ENCODE measurements around the gene GRID2. TPM values are rescaled to one million over a fixed set of nuclear protein-coding genes. Genes with fewer than 3 reads are reported as not detected.

Gene GRID2
- total and polyA plus RNA-seq, 9 of the 15 experiments (the other 6 are each of a cell fraction or from before 2014, with no cell fraction given), result 0.04 TPM; not detected in 7

DNA sequence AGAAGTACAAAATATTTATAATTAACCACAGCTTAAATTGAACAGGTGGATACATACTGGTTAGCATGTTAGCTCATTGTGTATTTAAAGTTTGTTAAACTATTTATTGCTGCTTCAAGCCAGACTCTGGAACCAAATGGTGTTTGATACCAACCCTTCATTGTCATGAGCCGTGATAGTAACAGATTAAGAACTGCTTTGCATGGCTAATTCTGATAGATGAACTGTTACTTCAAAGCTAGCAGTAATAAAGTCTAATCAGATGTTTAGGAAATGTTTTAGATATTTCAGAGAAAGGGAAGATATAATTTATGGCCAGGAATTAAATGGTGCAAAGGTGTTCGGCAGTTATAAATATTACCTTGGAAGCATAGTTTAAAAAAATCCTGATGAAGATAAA lies 848.7 kb downstream of the GRID2 start:
- intact Hi-C loops (cut with micrococcal nuclease), result no loop called here
- Histone ChIP-seq H3K9me1 (ENCODE audit: control insufficient read depth, insufficient read depth, low read length) (no peaks in the 10 kb centered on the region), H3K36me3 (ENCODE audit: control insufficient read depth, insufficient read depth, low read length) (no peaks in the 10 kb centered on the region), H3K4me3 (no peak overlapping the region), H3K79me2 (ENCODE audit: control insufficient read depth, insufficient read depth, low read length) (no peaks in the 10 kb centered on the region), H3K27me3 (ENCODE audit: control insufficient read depth in 2 of 2, insufficient read depth in 2 of 2, low read length in 2 of 2) (no peaks in the 10 kb centered on the region), H3K27ac (ENCODE audit: extremely low read depth, low read depth, low read length) (no peak overlapping the region), H3K9ac (ENCODE audit: insufficient read depth in 1 of 2, low read depth in 2 of 2, low read length in 2 of 2) (no peak overlapping the region), H3K9me3 (replicated peaks; ENCODE audit: control insufficient read depth, insufficient read depth, low read depth, low read length) (no peaks in the 10 kb centered on the region), H3K4me2 (ENCODE audit: insufficient read depth, low read length) (no peak overlapping the region), H3K4me1 (replicated peaks in 1 of 2; ENCODE audit: control insufficient read depth in 2 of 2, insufficient read depth in 2 of 2, low read length in 2 of 2) (no peaks in the 10 kb centered on the region), H4K20me1 (replicated peaks; ENCODE audit: control insufficient read depth, insufficient read depth, low read length) (no peaks in the 10 kb centered on the region), H2AFZ (ENCODE audit: low read depth, low read length) (no peak overlapping the region)
- 3% methylated on average over 2 of the region's 2 CpGs for WGBS (ENCODE audit: insufficient coverage, low coverage, missing lambda C conversion rate)
- DNase-seq (ENCODE audit: extremely low read depth in 1 of 4, low spot score in 3 of 4) (no peak), FAIRE-seq (no peak), ATAC-seq (no peak)
- no TSS peak for BruUV-seq (replicated peaks)
- CTCF ChIA-PET (ENCODE audit: low intra/inter-chr PET ratio), result no interaction called here
- POLR2A ChIA-PET, result no interaction called here
- no peak for TF ChIP-seq STAG1 (CRISPR knock-in tag; IDR thresholded peaks at IDR 0.05; ENCODE audit: borderline replicate concordance)
- in situ Hi-C loops (cut with MboI), result no loop called here

DNA sequence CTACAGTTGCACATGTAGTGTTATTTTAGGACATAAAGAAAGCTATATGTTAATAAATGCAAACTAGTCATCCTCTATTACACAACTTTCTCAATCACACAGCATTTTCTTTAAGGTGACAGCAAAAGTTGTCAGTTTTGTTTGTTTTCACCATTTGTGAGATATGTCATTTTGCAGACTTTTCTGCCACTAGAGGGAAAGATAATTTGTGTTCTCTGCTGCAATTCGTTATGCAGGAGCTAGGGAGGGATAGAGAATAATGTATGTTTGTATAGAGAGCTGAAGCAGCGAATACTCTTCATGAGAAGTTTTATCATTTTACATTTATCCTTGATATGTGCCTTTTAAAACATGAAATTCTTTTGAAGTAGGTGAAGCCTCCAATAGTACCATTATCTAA lies 854.2 kb downstream of the GRID2 start:
- WGBS (ENCODE audit: insufficient coverage, low coverage, missing lambda C conversion rate), result 4% methylated on average over 2 of the region's 2 CpGs
- ATAC-seq (no peak), FAIRE-seq (no peak), DNase-seq (ENCODE audit: extremely low read depth in 1 of 4, low spot score in 3 of 4) (no peak)
- Histone ChIP-seq H3K36me3 (ENCODE audit: control insufficient read depth, insufficient read depth, low read length) (no peaks in the 10 kb centered on the region), H3K4me2 (ENCODE audit: insufficient read depth, low read length) (no peak overlapping the region), H3K9me1 (ENCODE audit: control insufficient read depth, insufficient read depth, low read length) (no peaks in the 10 kb centered on the region), H3K4me3 (no peak overlapping the region), H4K20me1 (replicated peaks; ENCODE audit: control insufficient read depth, insufficient read depth, low read length) (no peaks in the 10 kb centered on the region), H2AFZ (ENCODE audit: low read depth, low read length) (no peak overlapping the region), H3K9ac (ENCODE audit: insufficient read depth in 1 of 2, low read depth in 2 of 2, low read length in 2 of 2) (no peak overlapping the region), H3K27ac (ENCODE audit: extremely low read depth, low read depth, low read length) (no peak overlapping the region), H3K79me2 (ENCODE audit: control insufficient read depth, insufficient read depth, low read length) (no peaks in the 10 kb centered on the region), H3K9me3 (replicated peaks; ENCODE audit: control insufficient read depth, insufficient read depth, low read depth, low read length) (no peaks in the 10 kb centered on the region), H3K27me3 (ENCODE audit: control insufficient read depth in 2 of 2, insufficient read depth in 2 of 2, low read length in 2 of 2) (no peaks in the 10 kb centered on the region), H3K4me1 (replicated peaks in 1 of 2; ENCODE audit: control insufficient read depth in 2 of 2, insufficient read depth in 2 of 2, low read length in 2 of 2) (no peaks in the 10 kb centered on the region)
- BruUV-seq (replicated peaks), result no TSS peak
- intact Hi-C loops (cut with micrococcal nuclease), result no loop called here
- POLR2A ChIA-PET, result no interaction called here
- CTCF ChIA-PET (ENCODE audit: low intra/inter-chr PET ratio), result no interaction called here
- in situ Hi-C loops (cut with MboI), result no loop called here
- TF ChIP-seq TEAD2 (tag; IDR thresholded peaks at IDR 0.05), result no peak
- TF ChIP-seq, protein P1, sequence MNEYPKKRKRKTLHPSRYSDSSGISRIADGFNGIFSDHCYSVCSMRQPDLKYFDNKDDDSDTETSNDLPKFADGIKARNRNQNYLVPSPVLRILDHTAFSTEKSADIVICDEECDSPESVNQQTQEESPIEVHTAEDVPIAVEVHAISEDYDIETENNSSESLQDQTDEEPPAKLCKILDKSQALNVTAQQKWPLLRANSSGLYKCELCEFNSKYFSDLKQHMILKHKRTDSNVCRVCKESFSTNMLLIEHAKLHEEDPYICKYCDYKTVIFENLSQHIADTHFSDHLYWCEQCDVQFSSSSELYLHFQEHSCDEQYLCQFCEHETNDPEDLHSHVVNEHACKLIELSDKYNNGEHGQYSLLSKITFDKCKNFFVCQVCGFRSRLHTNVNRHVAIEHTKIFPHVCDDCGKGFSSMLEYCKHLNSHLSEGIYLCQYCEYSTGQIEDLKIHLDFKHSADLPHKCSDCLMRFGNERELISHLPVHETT (CRISPR knock-in tag; conservative IDR thresholded peaks at IDR 0.05 in 1 of 2, IDR thresholded peaks at IDR 0.05 in 1 of 2), result no peak
- no peak for TF ChIP-seq CCAR2 (IDR thresholded peaks at IDR 0.05; ENCODE audit: low read depth, low read length)
- TF ChIP-seq, protein P2, sequence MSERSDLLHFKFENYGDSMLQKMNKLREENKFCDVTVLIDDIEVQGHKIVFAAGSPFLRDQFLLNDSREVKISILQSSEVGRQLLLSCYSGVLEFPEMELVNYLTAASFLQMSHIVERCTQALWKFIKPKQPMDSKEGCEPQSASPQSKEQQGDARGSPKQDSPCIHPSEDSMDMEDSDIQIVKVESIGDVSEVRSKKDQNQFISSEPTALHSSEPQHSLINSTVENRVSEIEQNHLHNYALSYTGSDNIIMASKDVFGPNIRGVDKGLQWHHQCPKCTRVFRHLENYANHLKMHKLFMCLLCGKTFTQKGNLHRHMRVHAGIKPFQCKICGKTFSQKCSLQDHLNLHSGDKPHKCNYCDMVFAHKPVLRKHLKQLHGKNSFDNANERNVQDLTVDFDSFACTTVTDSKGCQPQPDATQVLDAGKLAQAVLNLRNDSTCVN (CRISPR knock-in tag; IDR thresholded peaks at IDR 0.05), result no peak
- TF ChIP-seq, protein P3, sequence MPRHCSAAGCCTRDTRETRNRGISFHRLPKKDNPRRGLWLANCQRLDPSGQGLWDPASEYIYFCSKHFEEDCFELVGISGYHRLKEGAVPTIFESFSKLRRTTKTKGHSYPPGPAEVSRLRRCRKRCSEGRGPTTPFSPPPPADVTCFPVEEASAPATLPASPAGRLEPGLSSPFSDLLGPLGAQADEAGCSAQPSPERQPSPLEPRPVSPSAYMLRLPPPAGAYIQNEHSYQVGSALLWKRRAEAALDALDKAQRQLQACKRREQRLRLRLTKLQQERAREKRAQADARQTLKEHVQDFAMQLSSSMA (CRISPR knock-in tag; IDR thresholded peaks at IDR 0.05), result no peak
- no peak for TF ChIP-seq BMI1 (IDR thresholded peaks at IDR 0.05; ENCODE audit: low read length)
- no peak for TF ChIP-seq ZNF253 (CRISPR knock-in tag; conservative IDR thresholded peaks at IDR 0.05)
- TF ChIP-seq, protein P4, sequence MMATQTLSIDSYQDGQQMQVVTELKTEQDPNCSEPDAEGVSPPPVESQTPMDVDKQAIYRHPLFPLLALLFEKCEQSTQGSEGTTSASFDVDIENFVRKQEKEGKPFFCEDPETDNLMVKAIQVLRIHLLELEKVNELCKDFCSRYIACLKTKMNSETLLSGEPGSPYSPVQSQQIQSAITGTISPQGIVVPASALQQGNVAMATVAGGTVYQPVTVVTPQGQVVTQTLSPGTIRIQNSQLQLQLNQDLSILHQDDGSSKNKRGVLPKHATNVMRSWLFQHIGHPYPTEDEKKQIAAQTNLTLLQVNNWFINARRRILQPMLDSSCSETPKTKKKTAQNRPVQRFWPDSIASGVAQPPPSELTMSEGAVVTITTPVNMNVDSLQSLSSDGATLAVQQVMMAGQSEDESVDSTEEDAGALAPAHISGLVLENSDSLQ (IDR thresholded peaks at IDR 0.05), result no peak
- no peak for TF ChIP-seq NFRKB (IDR thresholded peaks at IDR 0.05; ENCODE audit: low read depth)
